ENCODE data around the gene DYSF.

- TF ChIP-seq EZH2phosphoT487 (IDR thresholded peaks at IDR 0.05; ENCODE audit: low read length) (no peak), CTCF (IDR thresholded peaks at IDR 0.05; ENCODE audit: low read length) (no peak)
Measured at GRCh38 chr2:71577209-71577608, 123.8 kb downstream of the DYSF start.
